Stimulated activated CD4-positive, alpha-beta T cell treated with anti-CD3 and anti-CD28 coated beads, Interleukin-1b, Interleukin-23, amount 100 ng/mL, for 1 hour (primary cell): ENCODE data around the gene GPR17.

Experiments
- DNase-seq, 2 donors: peaks; one replicate each; pipeline ENCODE4 v3.0.0-alpha.2; 2020; ENCODE audit warnings: low read depth in 2 of 2

Gene GPR17, protein sequence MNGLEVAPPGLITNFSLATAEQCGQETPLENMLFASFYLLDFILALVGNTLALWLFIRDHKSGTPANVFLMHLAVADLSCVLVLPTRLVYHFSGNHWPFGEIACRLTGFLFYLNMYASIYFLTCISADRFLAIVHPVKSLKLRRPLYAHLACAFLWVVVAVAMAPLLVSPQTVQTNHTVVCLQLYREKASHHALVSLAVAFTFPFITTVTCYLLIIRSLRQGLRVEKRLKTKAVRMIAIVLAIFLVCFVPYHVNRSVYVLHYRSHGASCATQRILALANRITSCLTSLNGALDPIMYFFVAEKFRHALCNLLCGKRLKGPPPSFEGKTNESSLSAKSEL

DNA sequence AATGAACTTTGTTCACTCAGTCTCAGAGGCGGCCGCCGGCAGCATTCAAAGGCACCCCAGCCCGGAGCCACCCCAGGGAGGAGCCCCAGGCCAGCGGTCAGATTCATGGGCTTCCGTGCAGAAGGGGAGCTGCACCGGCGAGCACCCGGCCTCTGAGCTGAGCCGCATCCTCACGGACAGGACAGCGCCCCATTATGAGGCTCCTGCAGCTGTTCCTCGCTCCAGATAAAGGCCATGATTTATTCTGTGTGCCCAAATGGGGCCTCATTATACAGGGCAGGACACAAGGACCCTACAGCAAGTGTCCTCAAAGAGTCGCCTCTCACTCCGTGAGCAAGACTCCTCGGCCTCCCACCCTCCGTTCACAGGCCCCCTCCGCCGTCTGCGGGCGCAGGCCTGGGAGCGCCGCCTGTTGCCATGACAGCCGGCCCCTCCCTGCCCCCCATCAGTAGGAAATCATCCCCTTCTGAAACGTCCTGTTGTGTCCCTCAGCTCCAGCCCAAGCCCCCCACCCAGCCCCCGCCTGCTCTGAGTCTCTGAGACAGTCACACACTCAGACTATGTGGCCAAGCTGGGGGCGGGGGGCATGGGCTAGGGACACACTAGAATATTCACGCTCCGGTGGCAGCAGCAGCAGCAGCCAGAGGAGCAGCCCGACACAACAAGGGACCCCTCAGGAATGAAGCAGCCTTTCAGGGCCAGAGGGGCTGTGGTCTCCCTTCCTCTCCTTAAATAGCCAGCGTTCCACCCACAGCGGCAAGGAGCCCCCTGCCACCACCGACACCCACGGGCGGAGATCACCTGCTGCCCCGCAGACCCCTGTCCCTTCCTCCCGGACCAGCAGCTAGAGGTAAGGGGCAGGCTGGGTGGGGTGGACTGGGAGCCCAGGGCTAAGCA, at the start of gene GPR17:
TSS of gene GPR17 (plus strand) at position 759 of the 897 bp plus-strand sequence. CDS start 4,583 bp downstream, outside the sequence.
- DNase-seq, result no peak

DNA sequence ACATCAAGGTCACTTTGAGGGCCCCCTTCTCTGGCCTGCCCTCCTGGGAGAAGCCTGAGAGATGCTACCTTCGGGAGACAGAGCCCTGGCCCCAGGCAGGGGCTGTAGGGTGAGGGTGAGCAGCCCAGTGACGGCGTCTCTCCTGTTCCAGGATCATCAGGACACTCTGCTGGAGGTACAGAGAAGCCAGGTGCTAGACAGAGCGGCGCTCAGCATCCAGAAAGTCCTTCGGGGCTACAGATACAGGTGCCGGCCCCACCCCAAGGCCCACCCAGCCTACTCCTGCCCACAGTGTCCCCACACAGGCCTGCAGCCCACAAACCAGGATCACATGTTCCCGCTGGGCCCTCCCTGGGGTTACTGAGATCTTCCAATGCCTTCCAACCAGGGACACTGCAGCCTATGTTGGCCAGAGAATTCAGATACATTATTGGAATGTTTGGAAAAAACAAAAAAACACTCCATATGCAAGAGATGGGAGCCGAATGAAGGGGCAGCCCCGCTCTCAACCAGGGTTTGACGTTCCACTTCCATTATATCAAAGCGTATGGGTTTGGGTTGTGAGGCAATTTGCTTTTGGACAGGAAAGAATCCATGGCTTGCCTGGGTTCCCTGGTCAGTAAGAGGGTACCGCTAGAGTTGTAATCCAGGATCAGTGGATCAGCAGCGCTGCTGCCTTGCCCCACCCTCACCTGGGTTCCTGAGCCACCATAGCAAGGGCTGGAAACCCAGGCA, 49.5 kb upstream of the GPR17 start:
- no peak for DNase-seq

DNA sequence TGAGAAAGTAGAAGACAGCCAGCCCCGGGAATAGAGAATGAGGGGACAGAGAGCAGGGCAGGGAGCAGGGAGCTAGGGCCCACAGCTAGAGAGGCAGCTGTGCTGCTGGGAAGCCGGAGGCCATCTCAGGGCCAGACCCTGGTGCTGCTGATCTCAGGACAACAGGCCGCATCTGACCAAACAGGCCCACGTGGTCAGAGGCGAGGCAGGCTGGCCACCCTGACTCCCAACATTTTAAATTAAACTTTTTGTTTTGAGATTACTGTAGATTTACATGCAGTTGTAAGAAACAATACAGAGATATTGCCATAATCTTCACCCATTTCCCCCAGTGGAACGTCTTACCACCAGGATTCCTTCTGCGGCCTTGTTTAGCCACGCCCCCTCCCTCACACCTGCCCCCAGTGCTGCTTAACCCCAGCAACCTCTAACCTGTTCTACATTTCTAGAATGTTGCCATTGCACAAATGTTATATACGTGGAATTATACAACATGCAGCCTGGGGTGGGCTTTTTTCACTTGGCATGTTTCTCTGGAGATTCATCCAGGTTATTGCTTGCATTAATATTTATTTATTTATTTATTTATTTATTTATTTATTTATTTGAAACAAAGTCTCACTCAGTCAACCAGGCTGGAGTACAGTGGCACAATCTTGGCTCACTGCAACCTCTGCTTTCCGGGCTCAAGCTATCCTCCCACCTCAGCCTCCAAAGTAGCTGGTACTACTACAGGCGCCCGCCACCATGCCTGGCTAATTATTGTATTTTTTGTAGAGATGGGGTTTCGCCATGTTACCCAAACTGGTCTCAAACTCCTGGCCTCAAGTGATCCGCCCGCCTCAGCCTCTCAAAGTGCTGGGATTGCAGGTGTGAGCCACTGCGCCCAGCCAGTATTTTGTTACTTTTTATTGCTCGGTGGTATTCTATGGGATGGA, 48.6 kb upstream of the GPR17 start:
- DNase-seq, result no peak

DNA sequence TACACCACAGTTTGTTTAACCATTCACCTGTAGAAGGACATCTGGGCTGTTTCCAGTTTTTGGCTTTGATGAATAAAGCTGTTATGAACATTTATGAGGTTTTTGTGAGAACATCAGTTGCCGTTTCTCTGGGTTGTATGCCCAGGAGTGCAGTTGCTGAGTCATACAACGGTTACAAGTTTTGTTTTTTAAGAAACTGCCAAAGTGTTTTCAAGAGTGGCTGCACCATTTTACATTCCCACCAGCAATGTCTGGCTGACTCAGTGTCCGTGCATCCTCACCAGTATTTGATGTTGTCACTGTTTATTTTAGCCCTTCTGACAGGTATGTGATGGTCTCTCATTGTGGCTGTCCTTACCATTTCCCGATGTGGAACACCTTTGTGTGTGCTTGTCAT, 48.0 kb upstream of the GPR17 start:
- no peak for DNase-seq

DNA sequence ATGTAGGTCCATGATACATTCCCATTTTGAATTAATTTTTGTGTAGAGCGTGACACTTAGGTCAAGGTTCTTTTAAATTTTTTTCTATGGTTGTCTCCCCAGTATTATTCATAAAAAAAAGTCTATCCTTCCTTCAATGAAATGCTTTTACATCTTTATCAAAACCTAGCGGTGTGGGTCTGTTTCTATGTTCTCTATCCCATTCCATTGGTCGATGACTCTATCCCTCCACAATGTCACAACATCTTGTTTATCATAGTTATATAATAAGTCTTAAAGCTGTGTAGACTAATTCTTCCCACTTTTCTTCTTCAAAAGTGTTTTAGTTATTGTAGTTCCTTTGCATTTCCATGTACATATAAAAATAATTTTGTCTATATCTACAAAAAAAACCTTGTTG, 47.2 kb upstream of the GPR17 start:
- no peak for DNase-seq

DNA sequence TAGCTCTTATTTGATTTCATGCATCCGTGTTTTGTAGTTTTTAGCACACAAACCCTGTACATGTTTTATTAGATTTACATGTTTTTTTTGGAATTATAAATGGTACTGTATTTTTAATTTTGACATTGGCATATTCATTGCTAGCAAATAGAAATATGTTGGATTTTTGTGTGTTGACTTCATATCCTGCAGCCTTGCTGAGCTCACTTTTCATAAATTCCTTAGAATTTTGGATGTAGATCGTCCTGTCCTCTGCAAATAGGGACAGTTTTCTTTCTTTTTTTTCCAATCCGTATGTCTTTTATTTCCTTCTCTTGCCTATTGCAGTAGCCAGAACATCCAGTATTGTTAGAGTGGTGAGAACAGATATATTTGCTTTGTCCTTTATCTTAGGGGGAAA, 46.7 kb upstream of the GPR17 start:
- no peak for DNase-seq

DNA sequence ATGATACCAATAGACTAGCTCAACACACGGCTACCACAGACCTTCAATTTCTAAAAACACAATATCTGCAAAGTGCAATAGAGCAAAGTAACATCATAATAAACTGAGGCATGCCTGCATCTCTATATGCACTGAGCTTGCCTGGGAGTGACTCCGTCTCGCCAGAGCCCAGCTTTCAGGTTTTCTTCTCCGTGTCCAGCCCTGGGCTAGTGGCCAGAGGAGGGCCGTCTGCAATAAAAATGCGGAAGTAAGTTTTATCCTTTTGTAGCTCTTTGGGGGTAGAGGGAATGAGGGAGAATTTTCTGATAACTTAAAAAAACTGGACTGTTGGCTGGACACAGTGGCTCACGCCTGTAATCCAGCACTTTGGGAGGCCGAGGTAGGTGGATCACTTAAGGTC, 41.0 kb upstream of the GPR17 start:
- DNase-seq, result no peak

DNA sequence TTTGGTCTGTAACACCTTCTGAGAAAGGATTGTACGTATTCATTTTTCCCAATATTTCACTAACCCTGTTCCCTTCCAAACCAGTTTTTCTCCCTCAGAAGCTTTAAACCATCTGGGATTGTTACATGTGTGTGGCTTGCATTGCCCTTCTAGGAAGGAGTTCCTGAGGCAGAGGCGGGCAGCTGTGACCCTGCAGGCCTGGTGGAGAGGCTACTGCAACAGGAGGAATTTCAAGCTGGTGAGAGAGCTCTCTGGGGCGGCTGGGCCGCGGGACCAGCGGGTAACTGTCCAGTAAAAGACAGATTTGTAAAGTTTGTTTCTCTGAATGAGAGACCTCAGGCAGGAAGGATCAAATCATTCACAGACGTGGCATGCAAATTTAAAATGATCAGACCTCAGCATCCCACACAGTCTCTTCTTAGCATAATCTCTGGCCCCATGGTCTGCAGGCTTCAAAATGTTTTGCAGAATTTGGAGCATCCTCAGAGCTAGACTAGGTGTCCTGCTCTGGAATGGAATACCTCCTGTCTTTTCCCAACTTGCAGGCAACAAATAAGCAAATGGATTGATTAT, 40.2 kb upstream of the GPR17 start:
- DNase-seq, result no peak

DNA sequence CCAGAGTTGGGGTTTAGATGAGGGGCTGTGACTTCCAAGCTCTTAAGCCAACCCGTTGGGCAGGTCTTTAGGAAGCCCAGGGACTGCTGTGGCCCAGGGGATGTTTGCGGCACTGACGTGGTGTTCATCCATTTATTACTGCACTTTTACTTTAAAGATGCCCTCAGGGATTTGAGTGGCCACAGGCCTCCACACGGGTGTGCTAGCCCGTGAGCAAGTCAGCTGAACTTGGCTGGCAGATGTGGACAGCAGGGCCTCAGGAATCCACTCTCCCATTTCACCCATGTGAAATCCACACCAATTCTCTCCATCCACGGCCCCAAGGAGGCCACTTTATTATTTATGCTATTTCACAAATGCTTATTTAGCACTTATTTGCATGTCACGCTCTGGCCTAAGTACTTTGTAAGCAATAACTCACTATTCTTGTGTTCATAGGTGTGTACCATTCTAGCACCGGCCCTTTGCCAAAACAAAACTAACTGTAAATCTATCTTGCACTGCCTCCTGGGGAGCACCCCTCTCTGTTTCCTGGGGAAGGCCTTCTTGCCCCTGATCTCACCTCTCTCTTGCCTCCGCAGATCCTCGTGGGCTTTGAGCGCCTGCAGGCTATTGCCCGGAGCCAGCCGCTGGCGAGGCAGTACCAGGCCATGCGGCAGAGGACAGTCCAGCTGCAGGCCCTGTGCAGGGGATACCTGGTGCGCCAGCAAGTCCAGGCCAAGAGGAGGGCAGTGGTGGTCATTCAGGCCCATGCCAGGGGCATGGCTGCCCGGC, 39.1 kb upstream of the GPR17 start:
- no peak for DNase-seq

DNA sequence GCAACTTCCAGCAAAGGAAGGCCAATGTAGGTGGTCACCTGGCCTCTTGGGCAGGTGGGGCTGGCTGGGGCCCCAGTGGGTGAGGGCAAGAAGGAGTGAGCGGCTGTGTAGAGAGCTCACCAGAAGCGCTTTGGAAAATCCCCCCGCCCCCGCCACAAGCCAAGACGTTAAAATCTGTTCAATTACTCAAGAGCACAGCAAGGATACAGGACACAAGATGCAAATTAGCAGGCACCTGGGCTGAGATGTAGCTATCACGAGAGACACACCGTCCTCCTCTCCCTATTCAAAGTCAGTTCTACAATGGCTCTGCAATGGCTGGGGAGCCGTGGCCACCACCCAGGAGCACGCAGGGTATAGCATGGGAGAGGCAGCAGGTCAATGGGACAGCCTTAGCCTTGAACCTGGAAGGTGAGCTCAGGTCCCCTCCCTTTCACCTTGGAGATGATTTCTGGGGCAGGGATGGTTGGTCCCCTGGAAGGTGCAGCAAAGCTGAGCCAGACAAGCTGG, 38.5 kb upstream of the GPR17 start:
- no peak for DNase-seq

DNA sequence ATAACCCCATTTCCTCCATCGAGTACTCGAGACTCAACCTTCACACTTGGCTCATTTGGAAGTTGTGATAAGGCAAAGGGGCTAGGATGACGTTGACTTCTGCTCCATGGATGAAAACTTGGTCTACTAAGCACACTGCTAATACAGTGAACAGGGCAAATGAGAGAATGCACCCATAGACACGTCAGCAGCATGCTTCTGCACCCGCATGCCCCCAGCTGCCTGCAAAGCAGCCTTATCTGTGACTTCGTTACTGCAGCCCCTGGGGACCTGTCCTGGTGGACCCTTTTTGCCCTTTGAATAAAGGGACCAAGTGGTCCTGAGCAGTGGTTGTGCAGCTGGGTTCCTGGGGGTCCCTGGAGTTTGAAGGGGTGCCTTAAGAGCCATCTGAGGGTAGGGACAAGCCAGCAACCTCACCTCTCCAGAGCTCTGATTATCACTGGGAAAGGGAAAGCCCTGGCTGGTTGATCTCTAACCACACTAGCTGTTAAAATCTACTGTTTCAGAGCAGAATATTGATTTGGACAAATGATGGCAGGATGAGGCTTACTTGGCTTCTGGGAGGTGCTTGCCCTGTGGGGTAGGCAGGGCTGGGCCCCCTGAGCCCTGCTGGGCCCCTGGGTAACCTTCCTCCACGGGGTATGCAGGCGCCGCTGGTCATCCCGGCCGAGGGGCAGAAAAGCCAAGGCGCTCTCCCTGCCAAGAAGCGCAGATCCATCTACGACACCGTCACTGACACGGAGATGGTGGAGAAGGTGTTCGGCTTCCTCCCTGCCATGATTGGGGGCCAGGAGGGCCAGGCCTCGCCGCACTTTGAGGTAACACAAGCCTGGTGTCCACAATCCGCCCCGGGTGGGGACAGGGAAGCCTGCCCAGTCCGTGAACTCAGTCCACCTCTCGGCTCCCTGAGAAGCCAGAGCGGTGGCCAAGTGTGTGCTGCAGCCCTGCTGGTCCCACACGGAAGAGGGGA, 37.6 kb upstream of the GPR17 start:
- DNase-seq, result no peak

DNA sequence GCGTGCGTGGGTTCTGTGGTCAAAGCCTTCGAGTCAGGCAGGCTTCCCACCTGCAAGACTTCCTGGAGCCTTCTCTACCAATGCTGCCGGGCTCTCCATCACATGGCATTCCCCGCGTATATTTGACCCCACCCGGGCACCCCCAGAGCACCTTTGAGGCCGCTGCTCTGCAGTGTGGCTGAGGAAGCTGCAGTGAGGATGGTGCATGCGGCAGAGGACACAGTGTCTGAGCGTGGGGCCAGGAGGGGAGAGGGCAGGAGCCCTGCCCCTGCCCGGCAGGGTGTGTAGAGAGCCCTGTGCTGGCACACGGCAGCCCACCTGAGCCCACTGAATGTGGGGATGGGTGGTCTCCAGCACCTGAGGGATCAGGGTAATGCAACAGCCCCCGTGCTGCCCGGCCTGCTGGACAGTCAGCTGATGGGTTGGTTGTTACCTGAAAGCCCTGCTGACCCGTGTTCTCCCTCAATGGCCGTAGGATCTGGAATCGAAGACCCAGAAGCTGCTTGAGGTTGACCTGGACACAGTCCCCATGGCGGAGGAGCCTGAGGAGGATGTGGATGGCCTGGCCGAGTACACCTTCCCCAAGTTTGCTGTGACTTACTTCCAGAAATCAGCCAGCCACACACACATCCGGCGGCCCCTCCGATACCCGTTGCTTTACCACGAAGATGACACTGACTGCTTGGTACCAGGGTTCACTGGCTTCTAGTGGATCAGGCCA, 36.8 kb upstream of the GPR17 start:
- DNase-seq, result no peak

DNA sequence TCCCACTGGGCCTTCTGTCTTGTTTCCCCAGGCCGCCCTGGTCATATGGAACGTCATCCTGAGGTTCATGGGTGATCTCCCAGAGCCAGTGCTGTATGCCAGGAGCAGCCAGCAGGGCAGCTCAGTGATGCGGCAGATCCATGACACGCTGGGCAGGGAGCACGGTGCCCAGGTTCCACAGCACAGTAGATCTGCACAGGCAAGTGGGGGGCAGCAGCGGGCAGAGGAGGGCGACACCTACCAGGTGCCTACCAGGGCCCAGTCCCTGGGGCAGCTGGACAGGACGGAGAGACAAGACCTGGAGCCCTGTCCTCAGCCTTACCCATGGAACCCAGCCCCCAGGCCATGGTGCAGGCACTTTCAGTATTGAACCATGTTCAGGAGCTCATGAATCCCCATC, 36.1 kb upstream of the GPR17 start:
- DNase-seq, result no peak

DNA sequence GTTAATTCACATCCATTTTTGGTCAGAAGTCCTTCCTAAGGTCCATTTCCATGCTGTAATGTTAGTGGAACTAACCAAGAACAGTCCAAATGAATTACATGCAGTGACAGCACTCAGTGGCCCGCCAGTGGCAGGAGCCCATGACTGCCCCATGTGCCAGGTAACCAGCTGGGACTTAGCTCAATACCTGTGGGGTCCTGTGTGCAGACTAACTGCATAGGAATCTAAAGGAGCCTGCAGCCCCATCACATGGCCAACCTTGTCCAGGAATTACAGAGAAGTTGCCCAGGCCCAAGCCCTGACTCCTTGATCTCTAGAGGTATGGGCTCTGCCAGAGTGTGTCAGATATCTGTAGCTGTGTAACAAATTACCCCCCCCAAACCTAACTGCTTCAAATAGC, 35.4 kb upstream of the GPR17 start:
- DNase-seq, result no peak

DNA sequence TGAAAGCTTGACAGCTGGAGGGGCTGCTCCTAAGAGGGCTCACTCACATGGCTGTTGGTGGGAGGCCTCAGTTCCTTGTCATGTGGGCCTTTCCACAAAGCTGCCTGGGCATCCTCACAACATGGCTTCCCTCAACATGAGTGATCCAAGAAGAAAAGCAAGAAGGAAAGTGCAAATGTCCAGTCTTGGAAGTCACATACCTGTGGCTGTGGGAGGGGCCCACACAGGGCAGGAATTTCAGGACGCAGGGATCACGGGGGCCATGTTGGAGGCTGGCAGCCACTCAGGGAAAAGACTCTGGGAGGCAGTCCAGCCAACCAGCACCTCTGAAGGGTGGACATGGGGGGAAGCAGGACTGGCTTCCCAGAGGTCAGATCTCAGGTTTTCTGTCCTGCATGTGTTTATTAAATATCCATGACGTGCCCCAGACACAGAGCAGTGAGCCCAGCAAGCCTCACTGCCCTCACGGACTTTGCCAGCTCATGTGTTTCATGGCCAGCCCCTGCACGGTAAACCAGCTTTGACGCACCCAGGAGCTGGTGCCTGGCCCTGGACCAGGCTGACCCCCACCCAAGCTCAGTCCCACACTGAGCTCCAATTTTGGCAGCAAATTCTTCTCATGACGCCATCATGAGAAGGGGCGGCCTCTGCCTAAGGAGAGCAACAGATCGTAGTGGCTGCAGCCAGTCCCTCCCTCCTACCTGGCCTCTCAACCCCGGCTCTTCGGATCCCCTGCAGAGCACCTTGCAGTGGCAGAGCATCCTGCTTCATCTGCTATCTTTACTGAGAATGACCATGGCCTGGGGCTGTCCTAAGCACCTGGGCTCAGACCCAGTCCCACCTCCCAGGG, 34.7 kb upstream of the GPR17 start:
- DNase-seq, result no peak

DNA sequence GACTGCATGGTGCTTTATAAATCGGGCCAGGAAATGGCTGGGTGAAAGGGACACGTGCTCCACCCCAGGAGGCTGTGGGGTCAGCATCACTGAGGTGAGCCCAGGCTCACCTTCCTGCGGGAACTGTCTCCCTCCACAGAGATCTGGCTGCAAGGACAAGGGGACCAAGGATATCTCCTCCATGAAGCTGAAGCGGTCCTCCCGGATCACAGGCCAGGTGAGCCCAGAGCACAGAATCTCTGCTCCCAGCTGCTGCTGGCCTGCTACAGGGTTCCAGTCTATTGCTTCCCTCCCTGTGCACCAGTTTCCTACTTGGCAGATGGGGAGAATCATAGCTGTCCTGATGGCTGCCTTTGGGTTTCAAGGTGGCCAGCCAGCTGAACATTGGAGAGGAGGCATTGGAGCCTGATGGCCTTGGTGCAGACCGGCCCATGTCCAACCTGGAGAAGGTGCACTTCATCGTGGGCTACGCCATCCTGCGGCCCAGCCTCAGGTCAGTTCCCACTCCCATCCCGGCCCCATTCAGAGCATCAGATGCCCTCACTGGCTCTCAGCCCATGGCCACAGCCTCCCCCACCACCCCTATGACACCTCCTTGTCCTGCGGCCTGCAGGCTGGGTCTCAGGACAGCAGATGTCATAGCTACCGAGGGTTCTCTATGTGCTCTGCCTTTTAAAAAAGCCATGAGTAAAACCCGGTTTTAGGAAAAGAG, 33.7 kb upstream of the GPR17 start:
- no peak for DNase-seq
